NCI-H2196 (cell line): Measurements from ENCODE around the gene TNIK.
A peak's percentile ranks its signal among the peaks of the same experiment; 100 is the strongest.

Experiments used
- DNase-seq: peaks from one replicate; lab custom pipeline; 2025; ENCODE audit not compliant: unreplicated experiment; lab: John Stamatoyannopoulos, UW

The TNIK gene

GRCh38 chr3:171459942-171460724 is at the start of gene TNIK:
Gene TNIK, minus strand, starts transcription at chr3:171460405. Its CDS starts 342 bp downstream, at chr3:171460063.
- DNase-seq = peak; percentile 96

- no peak for DNase-seq
Observed at GRCh38 chr3:171508676-171509075, 48.5 kb upstream of the TNIK start.

GRCh38 chr3:171508206-171508605 is 48.0 kb upstream of the TNIK start:
- no peak for DNase-seq

- no peak for DNase-seq
Observed at GRCh38 chr3:171506743-171507319, 46.6 kb upstream of the TNIK start.

GRCh38 chr3:171505822-171506333 is 45.7 kb upstream of the TNIK start:
- DNase-seq = no peak

GRCh38 chr3:171504376-171504775 is 44.2 kb upstream of the TNIK start:
- DNase-seq = no peak

- DNase-seq = no peak
Observed at GRCh38 chr3:171503817-171504216, 43.6 kb upstream of the TNIK start.

GRCh38 chr3:171498921-171499320 is 38.7 kb upstream of the TNIK start:
- no peak for DNase-seq

GRCh38 chr3:171497468-171497867 is 37.3 kb upstream of the TNIK start:
- no peak for DNase-seq

GRCh38 chr3:171495413-171495812 is 35.2 kb upstream of the TNIK start:
- DNase-seq = no peak

GRCh38 chr3:171494457-171495109 is 34.4 kb upstream of the TNIK start:
- no peak for DNase-seq

GRCh38 chr3:171491361-171491760 is 31.2 kb upstream of the TNIK start:
- no peak for DNase-seq

GRCh38 chr3:171490901-171491300 is 30.7 kb upstream of the TNIK start:
- DNase-seq = no peak

- DNase-seq = no peak
Observed at GRCh38 chr3:171489348-171489747, 29.1 kb upstream of the TNIK start.

- DNase-seq = no peak
Observed at GRCh38 chr3:171488479-171488878, 28.3 kb upstream of the TNIK start.

GRCh38 chr3:171487382-171487781 is 27.2 kb upstream of the TNIK start:
- DNase-seq = no peak

- no peak for DNase-seq
Observed at GRCh38 chr3:171485338-171485737, 25.1 kb upstream of the TNIK start.

GRCh38 chr3:171481011-171481410 is 20.8 kb upstream of the TNIK start:
- no peak for DNase-seq

GRCh38 chr3:171480526-171480925 is 20.3 kb upstream of the TNIK start:
- no peak for DNase-seq

- DNase-seq = no peak
Observed at GRCh38 chr3:171476532-171477102, 16.4 kb upstream of the TNIK start.

GRCh38 chr3:171472552-171472951 is 12.3 kb upstream of the TNIK start:
- DNase-seq = no peak
